TTC549 (cell line): ENCODE measurements around the gene RAF1.
"Not testable (repeated sequence)": the region's sequence is repeated elsewhere in the genome, so short reads cannot be mapped to it uniquely, and the experiment has no call there.

Experiments used
- FAIRE-seq: peaks from 2 replicates; lab custom pipeline; 2012; peaks lifted over from hg19 to GRCh38; lab: Jason Lieb, UNC

The RAF1 gene

GRCh38 chr3:12675115-12675810 is 11.3 kb upstream of the RAF1 start:
- no peak for FAIRE-seq

- not testable (repeated sequence) for FAIRE-seq
Measured at GRCh38 chr3:12673956-12674736, 10.2 kb upstream of the RAF1 start.

GRCh38 chr3:12671120-12671450 is 7.2 kb upstream of the RAF1 start:
- no peak for FAIRE-seq

- no peak for FAIRE-seq
Measured at GRCh38 chr3:12670365-12671119, 6.6 kb upstream of the RAF1 start.

GRCh38 chr3:12663401-12663935 is 449 bp downstream of the RAF1 start:
- no peak for FAIRE-seq

GRCh38 chr3:12662593-12663400 is 1.1 kb downstream of the RAF1 start:
- no peak for FAIRE-seq

GRCh38 chr3:12661926-12662592 is 1.9 kb downstream of the RAF1 start:
- FAIRE-seq: no peak

- not testable (repeated sequence) for FAIRE-seq
Measured at GRCh38 chr3:12661375-12661774, 2.5 kb downstream of the RAF1 start.

GRCh38 chr3:12660196-12660595 is 3.7 kb downstream of the RAF1 start:
- FAIRE-seq: no peak

- FAIRE-seq: no peak
Measured at GRCh38 chr3:12659316-12660015, 4.5 kb downstream of the RAF1 start.

GRCh38 chr3:12658593-12659058 is 5.3 kb downstream of the RAF1 start:
- no peak for FAIRE-seq

GRCh38 chr3:12656850-12657249 is 7.1 kb downstream of the RAF1 start:
- FAIRE-seq: no peak

- no peak for FAIRE-seq
Measured at GRCh38 chr3:12656193-12656592, 7.7 kb downstream of the RAF1 start.

GRCh38 chr3:12655701-12656100 is 8.2 kb downstream of the RAF1 start:
- FAIRE-seq: no peak

- no peak for FAIRE-seq
Measured at GRCh38 chr3:12653747-12654146, 10.2 kb downstream of the RAF1 start.

- FAIRE-seq: no peak
Measured at GRCh38 chr3:12648384-12648959, 15.4 kb downstream of the RAF1 start.

- no peak for FAIRE-seq
Measured at GRCh38 chr3:12644331-12644937, 19.5 kb downstream of the RAF1 start.

GRCh38 chr3:12643724-12644123 is 20.2 kb downstream of the RAF1 start:
- no peak for FAIRE-seq

GRCh38 chr3:12643010-12643380 is 20.9 kb downstream of the RAF1 start:
- FAIRE-seq: no peak

- not testable (repeated sequence) for FAIRE-seq
Measured at GRCh38 chr3:12640853-12641252, 23.1 kb downstream of the RAF1 start.
